Measurements from ENCODE around the gene CORIN.

- no peak for TF ChIP-seq EZH2 (IDR thresholded peaks at IDR 0.05; ENCODE audit: borderline replicate concordance, insufficient read depth, low read length, poor library complexity, severe bottlenecking)
- no peak for TF ChIP-seq CTCF (IDR thresholded peaks at IDR 0.05; ENCODE audit: poor library complexity, severe bottlenecking)
Observed at GRCh38 chr4:47786958-47787370, 50.9 kb downstream of the CORIN start.
